AG09309 (cell line): ENCODE data around the gene SLC4A4.

Experiments
- DNase-seq: peaks from one replicate; pipeline ENCODE4 v3.0.0-alpha.2; 2010; ENCODE audit warnings: low read depth
- H3K4me3 ChIP-seq: 2 replicates; pipeline ENCODE4 v1.5.1; 2011; ENCODE audit warnings: mild to moderate bottlenecking, low read depth, low read length, moderate library complexity; ENCODE audit not compliant: control insufficient read depth
- TF ChIP-seq, protein P1 (sequence below): IDR thresholded peaks from 2 replicates; pipeline ENCODE4 v1.5.1; 2011; ENCODE audit warnings: mild to moderate bottlenecking, low read depth, low read length, inconsistent platforms; ENCODE audit not compliant: insufficient read depth, control insufficient read depth; ENCODE audit errors: missing control alignments

SLC4A4 gene

GRCh38 chr4:71367546-71367945 is 28.7 kb downstream of the SLC4A4 start:
- DNase-seq, result no peak
- TF ChIP-seq, protein P1, sequence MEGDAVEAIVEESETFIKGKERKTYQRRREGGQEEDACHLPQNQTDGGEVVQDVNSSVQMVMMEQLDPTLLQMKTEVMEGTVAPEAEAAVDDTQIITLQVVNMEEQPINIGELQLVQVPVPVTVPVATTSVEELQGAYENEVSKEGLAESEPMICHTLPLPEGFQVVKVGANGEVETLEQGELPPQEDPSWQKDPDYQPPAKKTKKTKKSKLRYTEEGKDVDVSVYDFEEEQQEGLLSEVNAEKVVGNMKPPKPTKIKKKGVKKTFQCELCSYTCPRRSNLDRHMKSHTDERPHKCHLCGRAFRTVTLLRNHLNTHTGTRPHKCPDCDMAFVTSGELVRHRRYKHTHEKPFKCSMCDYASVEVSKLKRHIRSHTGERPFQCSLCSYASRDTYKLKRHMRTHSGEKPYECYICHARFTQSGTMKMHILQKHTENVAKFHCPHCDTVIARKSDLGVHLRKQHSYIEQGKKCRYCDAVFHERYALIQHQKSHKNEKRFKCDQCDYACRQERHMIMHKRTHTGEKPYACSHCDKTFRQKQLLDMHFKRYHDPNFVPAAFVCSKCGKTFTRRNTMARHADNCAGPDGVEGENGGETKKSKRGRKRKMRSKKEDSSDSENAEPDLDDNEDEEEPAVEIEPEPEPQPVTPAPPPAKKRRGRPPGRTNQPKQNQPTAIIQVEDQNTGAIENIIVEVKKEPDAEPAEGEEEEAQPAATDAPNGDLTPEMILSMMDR, result no peak
- H3K4me3 ChIP-seq, result no peak overlapping the region

- TF ChIP-seq, protein P1, result no peak
- H3K4me3 ChIP-seq, result no peak overlapping the region
- DNase-seq, result no peak
These were observed 30.1 kb downstream of the SLC4A4 start for GRCh38 chr4:71368906-71369305.

DNA sequence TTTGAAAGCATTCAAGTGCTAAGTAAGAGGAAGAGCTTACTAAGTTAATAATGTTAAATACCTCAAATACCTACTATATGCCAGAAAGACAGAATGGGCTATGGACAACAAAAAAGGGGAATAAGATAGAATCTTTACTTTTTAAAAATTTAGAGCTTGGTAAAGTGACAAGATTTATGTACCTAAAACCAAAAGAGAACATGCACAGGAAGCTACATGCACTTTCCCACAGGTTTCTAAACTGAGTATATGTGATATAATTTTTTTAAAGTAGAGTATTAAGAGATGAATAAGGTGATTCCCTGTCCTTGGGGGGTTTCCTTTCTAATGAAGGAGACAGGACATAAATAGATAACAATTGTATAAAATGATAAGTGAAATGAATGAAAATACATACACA is 30.7 kb downstream of the SLC4A4 start:
- no peak overlapping the region for H3K4me3 ChIP-seq
- DNase-seq, result no peak
- TF ChIP-seq, protein P1, result no peak

GRCh38 chr4:71375494-71375893 is 36.7 kb downstream of the SLC4A4 start:
- TF ChIP-seq, protein P1, result no peak
- no peak overlapping the region for H3K4me3 ChIP-seq
- DNase-seq, result no peak

DNA sequence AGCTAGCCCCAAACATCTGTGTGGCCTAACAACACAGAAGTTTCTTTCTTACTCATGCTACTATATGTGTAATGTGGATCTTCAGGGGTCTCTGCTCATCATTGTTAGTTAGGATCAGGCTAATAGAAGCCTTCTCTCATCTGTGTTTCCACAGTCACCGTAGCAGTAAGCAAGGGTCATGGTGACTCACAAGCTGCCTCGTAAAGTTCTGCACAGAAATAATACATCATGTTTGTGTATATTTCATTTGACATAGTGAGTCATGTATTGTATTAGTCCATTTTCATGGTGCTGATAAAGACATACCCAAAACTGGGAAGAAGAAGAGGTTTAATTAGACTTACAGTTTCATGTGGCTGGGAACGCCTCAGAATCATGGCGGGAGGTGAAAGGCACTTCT is 38.7 kb downstream of the SLC4A4 start:
- no peak overlapping the region for H3K4me3 ChIP-seq
- TF ChIP-seq, protein P1, result no peak
- peak; percentile 83 for DNase-seq

DNA sequence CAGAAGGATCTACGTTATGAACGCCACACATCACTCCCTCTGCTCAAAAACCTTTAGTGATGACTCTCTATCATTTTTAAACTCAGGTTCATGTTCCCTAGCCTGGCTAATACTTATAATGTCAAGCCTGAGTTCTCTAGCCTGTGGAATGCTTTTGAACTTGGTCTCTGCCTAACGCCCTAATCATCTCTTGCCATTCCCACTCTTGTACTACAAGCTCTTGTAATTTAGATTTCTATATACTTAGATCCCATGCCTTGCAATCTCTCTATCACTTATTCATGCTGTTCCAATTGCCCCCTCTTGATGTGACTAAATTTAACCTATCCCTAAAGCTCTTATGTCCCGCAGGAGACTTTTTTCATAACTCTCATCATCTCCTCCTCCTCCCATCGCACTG is 40.3 kb downstream of the SLC4A4 start:
- DNase-seq, result no peak
- TF ChIP-seq, protein P1, result no peak
- H3K4me3 ChIP-seq, result no peak overlapping the region

DNA sequence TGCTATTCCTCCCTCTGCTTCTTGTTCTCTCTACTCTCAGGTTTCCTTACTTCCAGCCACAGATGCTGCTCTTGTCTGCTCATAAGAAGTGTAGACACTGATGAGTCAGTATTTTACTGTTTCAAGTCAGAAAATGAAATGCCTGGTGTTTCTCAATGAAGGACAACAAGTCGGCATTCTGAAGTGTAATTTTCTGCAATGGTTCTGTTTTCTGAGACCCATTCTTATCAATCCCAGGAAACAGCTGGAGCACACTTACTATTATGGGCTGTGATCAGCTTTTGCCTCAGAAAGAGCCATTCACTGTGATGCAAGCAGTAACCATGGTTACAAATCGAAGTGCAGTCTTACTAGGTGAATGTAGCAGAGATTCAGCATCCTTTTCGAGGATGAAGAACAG is 42.0 kb downstream of the SLC4A4 start:
- TF ChIP-seq, protein P1, result no peak
- no peak overlapping the region for H3K4me3 ChIP-seq
- peak; percentile 52 for DNase-seq
